ENCODE results near the gene HDHD3. TPM values are rescaled to one million over a fixed set of nuclear protein-coding genes. Genes with fewer than 3 reads are reported as not detected.
A peak's percentile ranks its signal among the peaks of the same experiment; 100 is the strongest.

Gene HDHD3
- total RNA-seq, 1 experiment from 2014 or later, result 39.5 TPM

DNA sequence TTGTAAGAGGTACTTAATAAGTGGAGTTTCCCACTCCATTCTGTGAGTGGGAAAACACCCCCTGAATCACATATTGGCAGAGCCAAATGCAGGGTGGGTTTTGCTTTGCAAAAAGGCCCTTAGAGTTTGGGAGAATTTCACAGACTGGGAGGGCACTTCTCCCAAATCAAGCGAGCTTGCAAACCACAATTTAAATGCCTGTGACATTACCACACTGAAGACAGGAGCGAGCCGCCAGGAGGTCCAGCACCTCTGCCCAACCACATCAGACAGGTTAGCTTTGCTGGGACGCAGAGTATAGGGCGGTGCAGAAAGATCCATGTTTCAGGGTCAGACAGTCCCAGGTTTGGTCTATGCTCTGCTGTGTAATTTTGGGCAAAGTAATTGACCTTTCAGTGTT, 22.0 kb upstream of the HDHD3 start:
- no peak for DNase-seq
- H3K4me1 ChIP-seq (replicated peaks; ENCODE audit: insufficient read depth), result peaks cover 32% of the 10 kb centered on the region
- TF ChIP-seq, protein P1, sequence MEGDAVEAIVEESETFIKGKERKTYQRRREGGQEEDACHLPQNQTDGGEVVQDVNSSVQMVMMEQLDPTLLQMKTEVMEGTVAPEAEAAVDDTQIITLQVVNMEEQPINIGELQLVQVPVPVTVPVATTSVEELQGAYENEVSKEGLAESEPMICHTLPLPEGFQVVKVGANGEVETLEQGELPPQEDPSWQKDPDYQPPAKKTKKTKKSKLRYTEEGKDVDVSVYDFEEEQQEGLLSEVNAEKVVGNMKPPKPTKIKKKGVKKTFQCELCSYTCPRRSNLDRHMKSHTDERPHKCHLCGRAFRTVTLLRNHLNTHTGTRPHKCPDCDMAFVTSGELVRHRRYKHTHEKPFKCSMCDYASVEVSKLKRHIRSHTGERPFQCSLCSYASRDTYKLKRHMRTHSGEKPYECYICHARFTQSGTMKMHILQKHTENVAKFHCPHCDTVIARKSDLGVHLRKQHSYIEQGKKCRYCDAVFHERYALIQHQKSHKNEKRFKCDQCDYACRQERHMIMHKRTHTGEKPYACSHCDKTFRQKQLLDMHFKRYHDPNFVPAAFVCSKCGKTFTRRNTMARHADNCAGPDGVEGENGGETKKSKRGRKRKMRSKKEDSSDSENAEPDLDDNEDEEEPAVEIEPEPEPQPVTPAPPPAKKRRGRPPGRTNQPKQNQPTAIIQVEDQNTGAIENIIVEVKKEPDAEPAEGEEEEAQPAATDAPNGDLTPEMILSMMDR (conservative IDR thresholded peaks at IDR 0.05), result no peak
- TF ChIP-seq EZH2 (IDR thresholded peaks at IDR 0.05; ENCODE audit: low read depth), result no peak
- ChIA-PET CTCF (interaction anchor here (0.9 to 2.8 kb wide), 3 partner anchors 50 to 59 kb away, joined by 3 to 9 read pairs (median 4); partner anchors contain the start of gene WDR31), POLR2A (ENCODE audit: unreplicated experiment) (interaction anchor here (0.5 to 1.7 kb wide), 2 partner anchors 46 to 49 kb away, joined by 6 to 8 read pairs; no protein-coding TSS in a partner anchor)
- H3K79me2 ChIP-seq (ENCODE audit: low read depth), result no peaks in the 10 kb centered on the region
- no peaks in the 10 kb centered on the region for H3K36me3 ChIP-seq (ENCODE audit: low read depth)
- no peak overlapping the region for H3K4me3 ChIP-seq
- no peak overlapping the region for H2AFZ ChIP-seq
- H4K20me1 ChIP-seq (ENCODE audit: insufficient read depth), result 0 out of 2 replicates have a peak, but pooled peaks cover 7% of the 10 kb centered on the region
- no peaks in the 10 kb centered on the region for H3K9me2 ChIP-seq (ENCODE audit: insufficient read depth)
- intact Hi-C loops (cut with micrococcal nuclease; ENCODE audit: unreplicated experiment), result no loop called here
- H3K27me3 ChIP-seq (ENCODE audit: insufficient read depth, low read depth), result no peaks in the 10 kb centered on the region
- no peaks in the 10 kb centered on the region for H3K9me3 ChIP-seq (ENCODE audit: insufficient read depth, low read depth)
- no TSS peak for BruUV-seq (replicated peaks)
- peak overlapping the region; percentile 45; the same call in 1 of the 2 replicates for H3K4me2 ChIP-seq
- H3F3A ChIP-seq (ENCODE audit: insufficient read depth, low read depth), result peaks cover 29% of the 10 kb centered on the region
- peak overlapping the region; percentile 34 for H3K27ac ChIP-seq

DNA sequence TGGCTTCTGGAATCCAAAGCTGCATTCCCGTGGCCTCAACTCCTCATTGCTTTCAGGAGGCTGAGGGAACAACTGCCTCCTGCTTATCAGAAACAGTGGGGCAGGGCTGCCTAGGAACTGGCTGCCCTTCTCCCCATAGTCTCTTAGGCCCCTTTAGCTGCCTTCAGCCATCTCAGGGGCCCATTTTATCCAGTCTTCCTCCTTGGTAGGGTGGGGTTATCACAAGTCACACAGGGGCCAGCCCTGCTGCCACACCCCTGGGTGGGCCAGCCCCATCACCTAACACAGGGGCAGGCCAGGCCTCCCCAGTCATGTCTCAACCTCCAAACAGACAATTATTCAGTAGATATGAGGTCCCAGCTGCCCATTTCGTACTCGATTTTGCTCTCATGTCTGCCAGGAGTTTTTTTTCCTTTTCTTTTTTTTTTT, 20.4 kb upstream of the HDHD3 start:
- Histone ChIP-seq H3K4me3 (no peak overlapping the region), H3K27me3 (ENCODE audit: insufficient read depth, low read depth) (no peaks in the 10 kb centered on the region), H3K4me2 (no peak overlapping the region), H3K27ac (no peak overlapping the region), H3K36me3 (ENCODE audit: low read depth) (no peaks in the 10 kb centered on the region), H3K79me2 (ENCODE audit: low read depth) (no peaks in the 10 kb centered on the region), H2AFZ (no peak overlapping the region), H3F3A (ENCODE audit: insufficient read depth, low read depth) (peaks cover 29% of the 10 kb centered on the region), H3K4me1 (replicated peaks; ENCODE audit: insufficient read depth) (peaks cover 32% of the 10 kb centered on the region), H3K9me3 (ENCODE audit: insufficient read depth, low read depth) (no peaks in the 10 kb centered on the region), H4K20me1 (ENCODE audit: insufficient read depth) (0 out of 2 replicates have a peak, but pooled peaks cover 7% of the 10 kb centered on the region), H3K9me2 (ENCODE audit: insufficient read depth) (no peaks in the 10 kb centered on the region)
- POLR2A ChIA-PET (ENCODE audit: unreplicated experiment), result interaction anchor here (0.5 kb wide), 1 partner anchor 27 kb away, joined by 3 read pairs; no protein-coding TSS in a partner anchor
- BruUV-seq (replicated peaks), result no TSS peak
- no peak for DNase-seq
- TF ChIP-seq, protein P1 (conservative IDR thresholded peaks at IDR 0.05), result no peak
- no peak for TF ChIP-seq EZH2 (IDR thresholded peaks at IDR 0.05; ENCODE audit: low read depth)
- intact Hi-C loops (cut with micrococcal nuclease; ENCODE audit: unreplicated experiment), result no loop called here
- CTCF ChIA-PET, result interaction anchor here (0.6 kb wide), 1 partner anchor 173 kb away, joined by 9 read pairs; no protein-coding TSS in a partner anchor

DNA sequence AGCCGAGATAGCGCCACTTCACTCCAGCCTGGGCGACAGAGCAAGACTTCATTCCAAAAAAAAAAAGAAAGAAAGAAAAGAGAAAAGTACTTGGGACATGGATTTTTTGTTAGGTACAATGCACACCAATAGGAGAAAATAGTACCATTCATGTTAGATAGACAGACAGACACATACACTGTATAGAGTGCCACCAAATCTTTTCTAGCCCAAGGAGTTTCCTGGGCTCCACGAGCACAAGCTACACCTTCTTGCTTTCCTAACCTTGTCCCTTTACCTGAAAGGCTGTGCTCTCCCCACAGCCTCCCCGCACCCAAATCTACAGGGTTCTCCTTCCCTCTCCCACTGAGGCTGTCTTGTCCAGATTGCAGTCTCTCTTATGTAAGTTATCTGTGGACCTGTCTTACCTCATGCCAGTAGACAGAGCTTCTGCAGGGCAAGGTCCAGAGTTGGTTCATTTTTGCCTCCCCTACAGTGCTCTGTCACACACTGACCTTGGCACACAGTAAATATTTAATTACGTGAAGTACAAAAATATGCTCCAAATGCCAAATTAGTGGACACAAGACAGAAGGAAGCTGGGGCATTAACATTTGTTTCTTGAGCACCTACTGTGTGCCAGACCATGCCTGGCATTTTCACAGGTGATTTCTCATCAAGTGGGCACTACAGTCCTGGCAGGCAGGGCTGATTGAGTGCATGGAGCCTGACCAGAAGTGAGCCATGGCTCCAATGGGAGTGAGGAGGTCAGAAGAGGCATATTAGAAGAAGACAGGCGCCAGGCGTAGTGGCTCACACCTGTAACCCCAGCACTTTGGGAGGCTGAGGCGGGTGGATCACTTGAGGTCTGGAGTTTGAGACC, 18.4 kb upstream of the HDHD3 start:
- H3K9me3 ChIP-seq (ENCODE audit: insufficient read depth, low read depth), result no peaks in the 10 kb centered on the region
- no peak overlapping the region for H2AFZ ChIP-seq
- H4K20me1 ChIP-seq (ENCODE audit: insufficient read depth), result 0 out of 2 replicates have a peak, but pooled peaks cover 7% of the 10 kb centered on the region
- intact Hi-C loops (cut with micrococcal nuclease; ENCODE audit: unreplicated experiment), result no loop called here
- no peaks in the 10 kb centered on the region for H3K36me3 ChIP-seq (ENCODE audit: low read depth)
- H3K9me2 ChIP-seq (ENCODE audit: insufficient read depth), result no peaks in the 10 kb centered on the region
- H3K4me3 ChIP-seq, result no peak overlapping the region
- ChIA-PET CTCF (no interaction called here), POLR2A (ENCODE audit: unreplicated experiment) (interaction anchor here (0.6 to 0.7 kb wide), 2 partner anchors 52 to 644 kb away, joined by 3 to 5 read pairs; no protein-coding TSS in a partner anchor)
- H3K79me2 ChIP-seq (ENCODE audit: low read depth), result no peaks in the 10 kb centered on the region
- DNase-seq, result no peak
- H3K4me2 ChIP-seq, result no peak overlapping the region
- peaks cover 23% of the 10 kb centered on the region for H3F3A ChIP-seq (ENCODE audit: insufficient read depth, low read depth)
- peaks cover 22% of the 10 kb centered on the region for H3K4me1 ChIP-seq (replicated peaks; ENCODE audit: insufficient read depth)
- H3K27me3 ChIP-seq (ENCODE audit: insufficient read depth, low read depth), result no peaks in the 10 kb centered on the region
- no peak overlapping the region for H3K27ac ChIP-seq
- TF ChIP-seq EZH2 (IDR thresholded peaks at IDR 0.05; ENCODE audit: low read depth), result no peak
- TF ChIP-seq, protein P1 (conservative IDR thresholded peaks at IDR 0.05), result no peak
- no TSS peak for BruUV-seq (replicated peaks)
